ENCODE results near the gene EIF1AY. TPM values are rescaled to one million over a fixed set of nuclear protein-coding genes. Genes with fewer than 3 reads are reported as not detected.

The EIF1AY gene
- total and polyA plus RNA-seq, 2 donors (not counting 3 experiments of a cell fraction or from before 2014, with no cell fraction given): 7.2 to 36.0 TPM

DNA sequence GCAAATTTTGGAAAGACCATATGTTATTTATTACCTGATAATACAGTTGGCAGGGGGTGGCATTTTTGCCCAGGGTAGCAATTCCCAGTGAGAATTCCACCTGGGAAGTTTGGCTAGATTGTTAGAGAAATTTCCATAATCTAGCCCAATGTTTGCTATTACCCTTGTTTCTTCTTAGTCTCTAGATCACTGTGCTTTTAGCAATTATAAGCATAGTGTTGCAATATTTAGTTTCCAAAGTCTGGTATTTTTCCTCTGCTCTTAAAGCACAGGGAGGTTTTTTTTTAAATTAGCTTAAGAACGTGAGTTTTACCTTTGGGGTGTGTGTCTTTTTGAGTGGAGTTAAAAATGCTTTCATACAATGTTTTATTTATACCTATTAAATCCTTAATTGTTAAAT is 26.3 kb upstream of the EIF1AY start:
- no peak overlapping the region for H3K27ac ChIP-seq (ENCODE audit: insufficient read depth, low read depth, low read length)
- H3K9me1 ChIP-seq (replicated peaks; ENCODE audit: control insufficient read depth, extremely low read depth, insufficient read depth, low read length): no peaks in the 10 kb centered on the region
- no peak overlapping the region for H3K9ac ChIP-seq (replicated peaks; ENCODE audit: extremely low read depth, insufficient read depth, low read length)
- no peak overlapping the region for H2AFZ ChIP-seq (ENCODE audit: low read depth, low read length)
- no TSS peak for BruUV-seq (replicated peaks)
- no peak for TF ChIP-seq EZH2 (IDR thresholded peaks at IDR 0.05; ENCODE audit: borderline replicate concordance, low read depth, low read length, severe bottlenecking)
- TF ChIP-seq GATA2 (IDR thresholded peaks at IDR 0.05; ENCODE audit: insufficient read depth, insufficient read length, low read depth, low read length): no peak
- TF ChIP-seq FOS (IDR thresholded peaks at IDR 0.05; ENCODE audit: borderline replicate concordance, insufficient read depth, low read length): no peak
- no peak for TF ChIP-seq JUN (IDR thresholded peaks at IDR 0.05; ENCODE audit: borderline replicate concordance, insufficient read depth, insufficient read length, low read depth)
- no peak for TF ChIP-seq POLR2AphosphoS5 (IDR thresholded peaks at IDR 0.05; ENCODE audit: insufficient read depth, low read depth, low read length)
- TF ChIP-seq, protein P1, sequence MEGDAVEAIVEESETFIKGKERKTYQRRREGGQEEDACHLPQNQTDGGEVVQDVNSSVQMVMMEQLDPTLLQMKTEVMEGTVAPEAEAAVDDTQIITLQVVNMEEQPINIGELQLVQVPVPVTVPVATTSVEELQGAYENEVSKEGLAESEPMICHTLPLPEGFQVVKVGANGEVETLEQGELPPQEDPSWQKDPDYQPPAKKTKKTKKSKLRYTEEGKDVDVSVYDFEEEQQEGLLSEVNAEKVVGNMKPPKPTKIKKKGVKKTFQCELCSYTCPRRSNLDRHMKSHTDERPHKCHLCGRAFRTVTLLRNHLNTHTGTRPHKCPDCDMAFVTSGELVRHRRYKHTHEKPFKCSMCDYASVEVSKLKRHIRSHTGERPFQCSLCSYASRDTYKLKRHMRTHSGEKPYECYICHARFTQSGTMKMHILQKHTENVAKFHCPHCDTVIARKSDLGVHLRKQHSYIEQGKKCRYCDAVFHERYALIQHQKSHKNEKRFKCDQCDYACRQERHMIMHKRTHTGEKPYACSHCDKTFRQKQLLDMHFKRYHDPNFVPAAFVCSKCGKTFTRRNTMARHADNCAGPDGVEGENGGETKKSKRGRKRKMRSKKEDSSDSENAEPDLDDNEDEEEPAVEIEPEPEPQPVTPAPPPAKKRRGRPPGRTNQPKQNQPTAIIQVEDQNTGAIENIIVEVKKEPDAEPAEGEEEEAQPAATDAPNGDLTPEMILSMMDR (IDR thresholded peaks at IDR 0.05; ENCODE audit: extremely low read depth in 1 of 2, insufficient read depth in 1 of 2, low read depth in 1 of 2, low read length in 2 of 2): no peak
- TF ChIP-seq MYC (IDR thresholded peaks at IDR 0.05; ENCODE audit: low read depth, low read length): no peak
- TF ChIP-seq, protein P2, sequence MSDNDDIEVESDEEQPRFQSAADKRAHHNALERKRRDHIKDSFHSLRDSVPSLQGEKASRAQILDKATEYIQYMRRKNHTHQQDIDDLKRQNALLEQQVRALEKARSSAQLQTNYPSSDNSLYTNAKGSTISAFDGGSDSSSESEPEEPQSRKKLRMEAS (IDR thresholded peaks at IDR 0.05; ENCODE audit: insufficient read depth, insufficient read length): no peak
- no peak for TF ChIP-seq POLR2A (IDR thresholded peaks at IDR 0.05; ENCODE audit: low read depth, low read length)
- H3K79me2 ChIP-seq (ENCODE audit: control insufficient read depth, insufficient read depth, low read length): no peaks in the 10 kb centered on the region
- no peaks in the 10 kb centered on the region for H3K36me3 ChIP-seq (ENCODE audit: control insufficient read depth in 2 of 2, extremely low read depth in 1 of 2, insufficient read depth in 2 of 2, low read length in 2 of 2)
- intact Hi-C loops (cut with micrococcal nuclease): no loop called here
- FAIRE-seq (no peak), DNase-seq (ENCODE audit: low read depth, low spot score) (no peak)
- H3K4me3 ChIP-seq (replicated peaks in 1 of 3; ENCODE audit: insufficient read depth in 1 of 3, low read depth in 1 of 3, low read length in 3 of 3): no peak overlapping the region
- no peak overlapping the region for H3K4me2 ChIP-seq (ENCODE audit: insufficient read depth, low read length)
- no peaks in the 10 kb centered on the region for H3K27me3 ChIP-seq (ENCODE audit: control insufficient read depth in 2 of 2, insufficient read depth in 2 of 2, low read length in 2 of 2)
- dilution Hi-C loops (cut with MboI; ENCODE audit: extremely low pct_ligation_motif_present, low sequenced_read_pairs): no loop called here
- H3K9me3 ChIP-seq (replicated peaks; ENCODE audit: control insufficient read depth, insufficient read depth, low read length): no peaks in the 10 kb centered on the region
- CTCF ChIA-PET: no interaction called here
- POLR2A ChIA-PET: no interaction called here
- H3K4me1 ChIP-seq (ENCODE audit: control insufficient read depth, extremely low read depth, insufficient read depth, low read length): no peaks in the 10 kb centered on the region
- H4K20me1 ChIP-seq (replicated peaks; ENCODE audit: control insufficient read depth, extremely low read depth, insufficient read depth, low read length): no peaks in the 10 kb centered on the region
